Left renal cortex interstitium (tissue), 4 donors: ENCODE data around the gene ARHGAP33. TPM values are rescaled to one million over a fixed set of nuclear protein-coding genes. Genes with fewer than 3 reads are reported as not detected.
A peak's percentile ranks its signal among the peaks of the same experiment; 100 is the strongest.

ENCODE experiments used
- DNase-seq, 4 donors: peaks; one replicate each; pipeline ENCODE4 v3.0.0-alpha.2; 2013; ENCODE audit warnings: low read depth in 4 of 4, low spot score in 2 of 4, missing footprints in 1 of 4
- polyA plus RNA-seq, 4 donors: library from polyadenylated mRNA; unstranded; fragments of 120-200 nt; gene quantifications; one replicate each; pipeline ENCODE4 v1.2.1, GENCODE V29; 2013; ENCODE audit not compliant: insufficient read length in 4 of 4

ARHGAP33 gene
- polyA plus RNA-seq, 4 donors = 10.9 to 53.7 (median 30.0) TPM

- no peak for DNase-seq
Measured at GRCh38 chr19:35740108-35740422, 35.3 kb upstream of the ARHGAP33 start.

DNA sequence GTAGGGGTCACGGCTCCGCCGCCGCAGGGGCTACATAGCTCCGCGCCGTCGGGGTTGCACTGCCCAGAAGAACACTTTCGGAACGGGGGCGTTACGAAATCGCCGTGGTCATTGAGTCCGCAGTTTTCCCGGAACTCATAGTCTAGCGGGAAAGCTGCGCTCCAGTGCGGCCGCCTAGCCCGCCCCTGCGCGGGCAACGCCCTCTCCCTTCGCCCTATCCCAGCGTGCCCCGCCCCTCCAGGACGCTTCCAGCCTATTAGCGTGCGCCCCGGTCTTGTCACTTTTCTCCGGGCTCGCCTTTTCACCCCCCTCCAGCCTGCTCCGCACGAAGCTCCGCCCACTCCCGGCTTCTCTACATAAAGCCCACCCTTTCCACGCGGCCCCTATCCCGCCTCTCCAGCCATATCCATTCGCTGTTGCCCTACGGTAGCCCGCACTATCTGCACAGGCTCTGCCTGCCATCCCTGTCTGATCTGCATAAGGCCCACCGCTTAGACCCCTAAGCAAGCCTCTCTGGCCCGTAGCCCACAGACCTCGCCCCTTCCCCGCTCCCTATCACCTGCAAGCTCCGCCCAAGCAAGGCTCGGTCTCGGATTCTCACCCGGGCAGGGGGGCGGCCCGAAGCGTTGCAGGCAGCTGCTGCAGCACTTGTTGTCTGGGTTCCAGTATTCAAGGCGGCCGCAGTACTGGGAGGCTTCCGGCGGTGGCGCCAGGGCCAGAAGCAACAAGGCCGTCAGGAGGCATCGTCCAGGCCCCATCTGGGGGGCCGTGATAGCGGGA lies 34.8 kb upstream of the ARHGAP33 start:
- peak in 3 of 4 donors; percentile 91 to 96 (median 91) for DNase-seq

DNA sequence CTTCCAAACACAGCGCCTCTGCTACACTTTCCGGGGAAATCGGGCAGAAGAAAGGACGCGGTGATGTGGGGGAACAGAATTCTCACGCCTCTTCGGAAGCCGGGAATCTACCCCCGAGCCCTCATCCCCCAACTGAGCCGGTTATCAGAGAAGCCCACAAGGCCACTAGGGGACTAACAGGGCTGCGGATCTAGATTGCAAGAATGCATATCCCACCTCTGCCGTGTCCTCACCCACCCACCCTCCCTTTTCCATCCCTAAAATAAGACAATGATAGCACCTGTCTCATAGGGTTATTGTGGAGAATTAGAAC lies 34.2 kb upstream of the ARHGAP33 start:
- DNase-seq = no peak

- DNase-seq = no peak
Measured at GRCh38 chr19:35742121-35742724, 33.1 kb upstream of the ARHGAP33 start, which contains the start of gene IGFLR1. Gene IGFLR1, minus strand, starts transcription at chr19:35742452. Its CDS starts 1,272 bp downstream, at chr19:35741180.

DNA sequence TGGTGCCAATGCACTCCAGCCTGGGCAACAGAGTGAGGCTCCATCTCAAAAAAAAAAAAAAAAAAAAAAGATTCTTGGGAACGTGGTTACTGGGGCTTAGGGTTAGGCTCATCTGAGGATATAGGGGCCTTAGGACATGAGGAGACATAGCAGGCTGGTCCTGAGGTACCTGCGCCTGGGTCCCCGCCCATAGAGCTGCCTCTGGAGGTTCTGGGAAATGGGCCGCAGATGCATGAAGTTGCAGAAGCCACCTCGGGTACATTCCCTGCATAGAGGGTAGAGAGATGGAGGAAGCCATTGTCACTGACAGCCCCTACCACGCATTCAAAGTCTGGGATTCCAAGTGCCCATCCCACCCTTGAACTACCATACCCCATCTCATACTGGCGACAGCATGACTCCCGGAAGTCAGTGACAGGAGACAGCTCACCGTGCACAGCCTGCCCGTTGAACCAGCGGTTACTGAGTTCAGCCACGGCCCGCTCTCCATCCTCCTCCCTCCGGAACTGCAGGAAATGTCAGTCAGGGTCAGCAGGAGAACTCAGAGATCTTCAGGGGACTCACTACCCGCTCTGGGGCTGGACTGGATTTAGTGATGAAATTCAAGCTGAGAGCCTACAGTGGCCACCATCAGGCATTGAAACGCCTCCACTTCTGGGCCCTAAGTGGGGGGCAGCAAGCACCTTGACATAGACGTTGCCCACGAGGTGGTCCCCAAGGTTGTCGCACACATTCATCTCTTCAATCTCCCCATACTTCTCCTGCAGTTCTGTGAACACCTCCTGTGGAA lies 31.5 kb upstream of the ARHGAP33 start:
- no peak for DNase-seq

- DNase-seq = peak in 3 of 4 donors; percentile 86 to 94 (median 92)
Measured at GRCh38 chr19:35744430-35745327, 30.7 kb upstream of the ARHGAP33 start.

- DNase-seq = peak; percentile 92 to 100 (median 98)
Measured at GRCh38 chr19:35745328-35746086, 29.9 kb upstream of the ARHGAP33 start, which contains the start of the genes PSENEN and U2AF1L4. Gene PSENEN, plus strand, starts transcription at chr19:35745651. Its CDS starts 280 bp downstream, at chr19:35745931. Gene U2AF1L4, minus strand, starts transcription at chr19:35745418. Its CDS starts 27 bp downstream, at chr19:35745391.

- no peak for DNase-seq
Measured at GRCh38 chr19:35746087-35746462, 29.3 kb upstream of the ARHGAP33 start.

GRCh38 chr19:35746531-35746930 lies 28.8 kb upstream of the ARHGAP33 start:
- no peak for DNase-seq

DNA sequence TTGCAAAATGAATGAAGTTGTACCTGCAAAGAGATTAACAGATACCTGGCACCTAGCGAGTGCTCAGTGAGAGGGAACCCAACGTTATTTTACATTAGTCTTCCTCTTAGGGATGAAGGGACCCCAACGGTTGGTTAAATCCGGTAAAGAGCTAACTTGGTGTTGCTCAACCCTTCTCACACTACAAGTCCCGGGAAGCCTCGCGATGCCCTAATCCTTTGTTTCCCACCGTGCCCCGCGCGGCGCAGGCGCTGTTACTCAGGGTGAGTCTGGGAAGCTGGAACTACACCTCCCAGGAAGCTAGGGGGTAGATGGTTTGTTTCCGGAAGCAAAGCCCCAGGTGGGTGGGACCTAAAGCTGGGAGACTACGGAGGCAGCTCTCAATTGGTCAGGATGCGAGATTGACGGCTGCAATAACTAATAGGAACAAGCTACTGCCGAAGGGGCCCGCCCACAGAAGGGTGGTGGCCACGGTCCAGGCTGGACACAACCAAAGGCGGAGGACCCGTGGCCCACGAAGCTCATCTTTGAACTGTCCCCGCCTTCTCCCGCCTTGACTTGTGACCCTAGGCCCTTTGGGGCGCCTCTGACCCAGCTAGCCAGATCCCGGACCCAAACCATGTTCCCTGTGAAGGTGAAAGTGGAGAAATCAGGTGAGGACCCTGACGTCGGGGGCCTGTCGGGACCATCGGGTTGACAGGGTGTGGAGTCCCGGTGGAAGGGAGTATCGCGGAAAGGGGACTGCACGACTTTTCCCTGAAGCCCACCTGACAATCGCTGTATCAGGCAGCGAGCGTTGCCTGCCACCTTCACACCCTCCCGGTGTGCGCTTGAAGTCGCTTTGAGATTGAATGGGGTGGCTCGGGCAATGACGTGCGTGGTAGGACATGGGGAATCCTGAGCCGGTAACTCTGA lies 27.0 kb upstream of the ARHGAP33 start, which contains the start of gene LIN37:
Gene LIN37, plus strand, starts transcription at position 471 of the 915 bp plus-strand sequence. Its CDS starts 149 bp downstream, at position 620.
- peak; percentile 97 to 100 (median 98) for DNase-seq

DNA sequence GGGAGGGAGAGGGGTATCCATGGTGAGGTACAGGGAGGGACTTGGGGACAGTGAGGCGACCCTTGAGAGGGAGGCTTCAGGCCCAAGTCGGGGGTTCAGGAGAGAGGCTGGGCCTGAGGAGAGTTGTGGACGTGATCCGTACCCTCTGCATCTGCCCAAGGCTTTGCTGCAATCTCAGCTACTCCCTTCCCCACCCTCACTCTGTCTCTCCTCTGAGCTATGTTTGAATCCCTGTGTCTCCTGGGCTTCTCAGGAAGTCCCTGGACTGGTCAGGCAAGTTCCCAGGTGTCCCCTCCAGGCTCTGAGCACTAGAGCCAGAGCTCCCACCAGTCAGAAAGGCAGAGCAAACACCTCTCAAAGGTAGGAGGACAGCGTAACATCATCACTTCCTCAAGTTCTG lies 25.2 kb upstream of the ARHGAP33 start:
- no peak for DNase-seq

GRCh38 chr19:35751839-35752745 lies 23.3 kb upstream of the ARHGAP33 start:
- no peak for DNase-seq

DNA sequence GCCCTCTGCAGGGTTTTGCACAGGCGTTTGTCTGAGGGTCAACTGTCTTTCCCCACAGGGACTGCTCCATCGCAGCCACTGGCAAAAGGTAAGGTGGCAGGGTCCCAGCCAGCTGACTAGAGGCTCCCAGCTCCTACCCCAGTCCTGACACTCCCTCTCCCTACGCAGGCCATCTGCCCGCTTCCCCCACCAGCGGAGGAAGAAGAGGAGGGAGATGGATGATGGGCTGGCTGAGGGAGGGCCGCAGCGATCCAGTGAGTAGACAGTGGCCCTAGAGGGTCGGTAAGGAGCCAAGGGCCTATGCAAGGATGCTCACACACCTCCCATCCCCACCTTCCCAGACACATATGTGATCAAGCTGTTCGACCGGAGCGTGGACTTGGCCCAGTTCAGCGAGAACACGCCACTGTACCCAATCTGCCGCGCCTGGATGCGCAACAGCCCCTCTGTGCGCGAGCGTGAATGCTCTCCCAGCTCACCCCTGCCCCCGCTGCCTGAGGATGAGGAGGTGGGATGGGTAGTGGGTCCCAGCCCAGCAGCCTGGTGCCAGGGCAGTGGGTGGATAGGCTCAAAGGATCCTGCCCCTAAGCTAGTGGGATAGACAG lies 22.5 kb upstream of the ARHGAP33 start:
- DNase-seq = no peak

DNA sequence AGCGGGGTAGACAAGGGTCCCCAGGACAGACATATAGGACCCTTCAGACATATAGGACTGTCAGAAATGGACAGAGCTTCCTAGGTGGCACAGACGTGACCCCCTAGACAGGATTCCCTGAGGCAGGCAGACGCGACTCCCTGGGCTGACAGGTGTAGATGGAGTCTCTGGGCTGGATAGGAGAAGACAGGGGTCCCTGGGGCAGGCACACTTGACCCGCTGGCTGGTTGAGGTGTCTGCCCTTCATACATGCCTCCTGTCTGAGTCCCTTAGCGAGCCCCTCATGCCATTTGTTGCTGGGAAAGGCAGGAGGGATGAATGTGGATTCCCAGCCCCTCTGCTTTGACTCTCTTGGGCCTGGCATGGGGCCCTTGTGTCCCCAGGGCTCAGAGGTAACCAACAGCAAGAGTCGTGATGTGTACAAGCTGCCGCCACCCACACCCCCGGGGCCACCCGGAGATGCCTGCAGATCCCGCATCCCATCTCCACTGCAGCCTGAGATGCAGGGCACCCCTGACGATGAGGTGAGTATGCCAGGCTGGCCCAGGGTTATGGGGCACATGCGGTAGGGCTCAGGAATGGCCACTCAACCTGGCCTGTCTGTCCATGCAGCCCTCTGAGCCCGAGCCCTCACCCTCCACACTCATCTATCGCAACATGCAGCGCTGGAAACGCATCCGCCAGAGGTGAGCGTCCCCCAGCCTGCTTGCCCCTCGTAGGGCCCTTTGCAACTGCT lies 21.6 kb upstream of the ARHGAP33 start:
- DNase-seq = no peak

DNA sequence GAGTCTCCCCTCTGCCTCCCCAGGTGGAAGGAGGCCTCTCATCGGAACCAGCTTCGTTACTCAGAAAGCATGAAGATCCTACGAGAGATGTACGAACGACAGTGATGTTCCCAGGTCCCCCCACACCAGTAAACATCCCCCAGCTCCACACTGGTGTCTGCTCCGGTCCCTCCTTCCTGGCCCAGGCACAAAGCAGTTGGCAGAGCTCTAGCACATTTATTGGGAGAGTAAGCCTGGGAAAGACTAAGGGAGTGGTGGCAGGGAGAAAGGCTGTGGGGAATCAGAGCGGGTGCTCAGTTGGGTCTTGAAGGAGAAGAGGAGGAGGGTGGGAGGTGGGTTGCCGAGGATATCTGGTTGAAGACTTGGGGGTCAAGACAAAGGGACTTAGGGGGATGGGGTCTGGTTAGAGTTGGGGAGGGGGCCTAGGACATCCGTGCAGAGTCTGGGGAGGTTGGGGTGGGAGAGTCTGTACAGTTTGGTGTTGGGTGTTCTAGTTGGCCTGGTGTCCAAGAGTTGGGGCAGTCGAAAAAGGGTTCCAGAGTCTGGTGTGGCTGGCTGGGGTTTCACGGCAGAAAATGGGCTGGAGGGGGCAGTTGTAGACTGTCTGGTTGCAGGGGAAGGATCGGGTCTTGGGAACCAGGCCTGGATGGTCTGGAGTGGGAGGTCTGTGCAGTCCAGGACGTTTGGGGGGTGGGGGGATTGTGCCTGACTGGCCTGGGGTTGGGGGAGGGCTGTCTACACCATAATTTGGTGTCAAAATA lies 20.8 kb upstream of the ARHGAP33 start:
- no peak for DNase-seq

DNA sequence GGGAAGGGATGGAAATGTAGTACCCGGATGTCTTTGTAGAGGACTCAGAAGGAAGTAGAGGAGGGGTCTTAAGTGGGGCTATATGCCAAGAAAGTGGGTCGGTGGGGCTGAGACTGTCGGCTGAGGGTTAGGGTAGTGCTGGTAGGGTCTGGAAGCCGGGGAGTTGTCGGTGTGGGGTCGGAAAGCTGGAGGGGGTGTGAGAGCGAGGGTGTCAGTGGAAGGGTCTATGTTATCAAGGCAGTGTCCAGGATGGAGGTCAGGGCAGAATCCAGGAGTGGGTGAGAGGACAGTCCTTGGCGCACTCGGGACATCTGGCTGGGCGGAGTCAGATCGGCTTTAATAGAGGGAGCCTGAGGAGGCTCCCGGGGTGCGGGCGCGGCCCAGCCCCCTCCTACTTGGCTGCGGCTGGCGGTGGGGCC lies 20.2 kb upstream of the ARHGAP33 start:
- no peak for DNase-seq
